ENCODE measurements around the gene KLHL6.

Gene KLHL6

GRCh38 chr3:183493296-183494045 is 62.0 kb downstream of the KLHL6 start:
- H4K20me1 ChIP-seq (ENCODE audit: insufficient read depth, low read length): no peaks in the 10 kb centered on the region
- no peak overlapping the region for H3K9ac ChIP-seq (ENCODE audit: low read length)
- H3F3A ChIP-seq (ENCODE audit: insufficient read depth, low read length): 0 out of 2 replicates have a peak, but pooled peaks cover under 1% of the 10 kb centered on the region
- DNase-seq: no peak
- no peaks in the 10 kb centered on the region for H3K27me3 ChIP-seq (replicated peaks; ENCODE audit: insufficient read depth, low read length)
- no peak for TF ChIP-seq EZH2phosphoT487 (IDR thresholded peaks at IDR 0.05; ENCODE audit: low read length)
- TF ChIP-seq CTCF (IDR thresholded peaks at IDR 0.05; ENCODE audit: low read length): no peak
- TF ChIP-seq EZH2 (optimal IDR thresholded peaks at IDR 0.05; ENCODE audit: low read depth, low read length): no peak
- no peak overlapping the region for H3K4me3 ChIP-seq (ENCODE audit: low read length)
- no peaks in the 10 kb centered on the region for H3K9me2 ChIP-seq (replicated peaks; ENCODE audit: insufficient read depth, low read length)
- H3K9me3 ChIP-seq (replicated peaks; ENCODE audit: insufficient read depth, low read length): no peaks in the 10 kb centered on the region
- H3K27ac ChIP-seq (ENCODE audit: low read length): no peak overlapping the region
- no peak overlapping the region for H2AFZ ChIP-seq (ENCODE audit: low read length)
- peaks cover 14% of the 10 kb centered on the region for H3K4me1 ChIP-seq (ENCODE audit: low read length)
- H3K36me3 ChIP-seq (replicated peaks; ENCODE audit: insufficient read depth, low read length): peaks cover 21% of the 10 kb centered on the region
- peaks cover 25% of the 10 kb centered on the region for H3K79me2 ChIP-seq (ENCODE audit: low read length)
- H3K4me2 ChIP-seq (ENCODE audit: low read depth, low read length): no peak overlapping the region

- Histone ChIP-seq H3K27ac (ENCODE audit: low read length) (no peak overlapping the region), H4K20me1 (ENCODE audit: insufficient read depth, low read length) (no peaks in the 10 kb centered on the region), H3K79me2 (ENCODE audit: low read length) (peaks cover 22% of the 10 kb centered on the region), H3K9ac (ENCODE audit: low read length) (no peak overlapping the region), H2AFZ (ENCODE audit: low read length) (no peak overlapping the region), H3K27me3 (replicated peaks; ENCODE audit: insufficient read depth, low read length) (no peaks in the 10 kb centered on the region), H3F3A (ENCODE audit: insufficient read depth, low read length) (peaks cover 8% of the 10 kb centered on the region; the same call in 1 of the 2 replicates), H3K4me1 (ENCODE audit: low read length) (peaks cover 20% of the 10 kb centered on the region), H3K9me3 (replicated peaks; ENCODE audit: insufficient read depth, low read length) (no peaks in the 10 kb centered on the region), H3K36me3 (replicated peaks; ENCODE audit: insufficient read depth, low read length) (peaks cover 21% of the 10 kb centered on the region; the same call in 1 of the 2 replicates), H3K4me2 (ENCODE audit: low read depth, low read length) (no peak overlapping the region), H3K9me2 (replicated peaks; ENCODE audit: insufficient read depth, low read length) (no peaks in the 10 kb centered on the region), H3K4me3 (ENCODE audit: low read length) (no peak overlapping the region)
- TF ChIP-seq EZH2phosphoT487 (IDR thresholded peaks at IDR 0.05; ENCODE audit: low read length): no peak
- no peak for TF ChIP-seq CTCF (IDR thresholded peaks at IDR 0.05; ENCODE audit: low read length)
- TF ChIP-seq EZH2 (optimal IDR thresholded peaks at IDR 0.05; ENCODE audit: low read depth, low read length): no peak
- DNase-seq: no peak
Measured at GRCh38 chr3:183492849-183493179, 62.7 kb downstream of the KLHL6 start.

GRCh38 chr3:183491923-183492848 is 63.3 kb downstream of the KLHL6 start:
- no peak overlapping the region for H3K27ac ChIP-seq (ENCODE audit: low read length)
- H3K36me3 ChIP-seq (replicated peaks; ENCODE audit: insufficient read depth, low read length): peaks cover 21% of the 10 kb centered on the region; the same call in 1 of the 2 replicates
- H3K9me3 ChIP-seq (replicated peaks; ENCODE audit: insufficient read depth, low read length): no peaks in the 10 kb centered on the region
- TF ChIP-seq EZH2 (optimal IDR thresholded peaks at IDR 0.05; ENCODE audit: low read depth, low read length) (no peak), EZH2phosphoT487 (IDR thresholded peaks at IDR 0.05; ENCODE audit: low read length) (no peak), CTCF (IDR thresholded peaks at IDR 0.05; ENCODE audit: low read length) (no peak)
- H3K9me2 ChIP-seq (replicated peaks; ENCODE audit: insufficient read depth, low read length): no peaks in the 10 kb centered on the region
- no peak overlapping the region for H3K4me3 ChIP-seq (ENCODE audit: low read length)
- no peaks in the 10 kb centered on the region for H4K20me1 ChIP-seq (ENCODE audit: insufficient read depth, low read length)
- H3F3A ChIP-seq (ENCODE audit: insufficient read depth, low read length): peaks cover 14% of the 10 kb centered on the region
- no peak for DNase-seq
- no peak overlapping the region for H3K4me2 ChIP-seq (ENCODE audit: low read depth, low read length)
- no peak overlapping the region for H2AFZ ChIP-seq (ENCODE audit: low read length)
- no peaks in the 10 kb centered on the region for H3K27me3 ChIP-seq (replicated peaks; ENCODE audit: insufficient read depth, low read length)
- peaks cover 17% of the 10 kb centered on the region for H3K79me2 ChIP-seq (ENCODE audit: low read length)
- peaks cover 25% of the 10 kb centered on the region for H3K4me1 ChIP-seq (ENCODE audit: low read length)
- no peak overlapping the region for H3K9ac ChIP-seq (ENCODE audit: low read length)
